ENCODE measurements around the gene ESR2.
"Not testable (repeated sequence)": the region's sequence is repeated elsewhere in the genome, so short reads cannot be mapped to it uniquely, and the experiment has no call there.

The ESR2 gene

GRCh38 chr14:64220056-64220455 lies 74.1 kb downstream of the ESR2 start:
- no peak for DNase-seq

GRCh38 chr14:64218344-64219240 lies 75.6 kb downstream of the ESR2 start:
- DNase-seq: no peak

- DNase-seq: no peak
These were observed 76.3 kb downstream of the ESR2 start for GRCh38 chr14:64217834-64218233.

- DNase-seq: no peak
These were observed 76.9 kb downstream of the ESR2 start for GRCh38 chr14:64217308-64217707.

- DNase-seq: no peak
These were observed 78.2 kb downstream of the ESR2 start for GRCh38 chr14:64215978-64216377.

- no peak for DNase-seq
These were observed 78.9 kb downstream of the ESR2 start for GRCh38 chr14:64215274-64215673.

GRCh38 chr14:64213853-64214570 lies 80.2 kb downstream of the ESR2 start:
- no peak for DNase-seq

- DNase-seq: no peak
These were observed 81.1 kb downstream of the ESR2 start for GRCh38 chr14:64213086-64213485.

GRCh38 chr14:64212666-64213065 lies 81.5 kb downstream of the ESR2 start:
- DNase-seq: no peak

GRCh38 chr14:64210912-64211311 lies 83.3 kb downstream of the ESR2 start:
- DNase-seq: not testable (repeated sequence)

- no peak for DNase-seq
These were observed 84.0 kb downstream of the ESR2 start for GRCh38 chr14:64210216-64210615.

- peak; percentile 64 for DNase-seq
These were observed 84.6 kb downstream of the ESR2 start for GRCh38 chr14:64209444-64210131.

- no peak for DNase-seq
These were observed 85.2 kb downstream of the ESR2 start for GRCh38 chr14:64208981-64209380.

- DNase-seq: no peak
These were observed 85.9 kb downstream of the ESR2 start for GRCh38 chr14:64208261-64208660.

GRCh38 chr14:64203366-64204006 lies 90.7 kb downstream of the ESR2 start:
- DNase-seq: no peak

GRCh38 chr14:64202716-64203115 lies 91.5 kb downstream of the ESR2 start:
- DNase-seq: no peak

- no peak for DNase-seq
These were observed 92.1 kb downstream of the ESR2 start for GRCh38 chr14:64201921-64202545.

GRCh38 chr14:64201296-64201695 lies 92.9 kb downstream of the ESR2 start:
- no peak for DNase-seq

GRCh38 chr14:64200170-64200569 lies 94.0 kb downstream of the ESR2 start:
- no peak for DNase-seq

- DNase-seq: no peak
These were observed 95.7 kb downstream of the ESR2 start for GRCh38 chr14:64198486-64198885.

- no peak for DNase-seq
These were observed 96.2 kb downstream of the ESR2 start for GRCh38 chr14:64197996-64198395.

GRCh38 chr14:64196814-64197411 lies 97.3 kb downstream of the ESR2 start:
- DNase-seq: peak; percentile 57
